ENCODE measurements around the gene GNG14.

Gene GNG14

DNA sequence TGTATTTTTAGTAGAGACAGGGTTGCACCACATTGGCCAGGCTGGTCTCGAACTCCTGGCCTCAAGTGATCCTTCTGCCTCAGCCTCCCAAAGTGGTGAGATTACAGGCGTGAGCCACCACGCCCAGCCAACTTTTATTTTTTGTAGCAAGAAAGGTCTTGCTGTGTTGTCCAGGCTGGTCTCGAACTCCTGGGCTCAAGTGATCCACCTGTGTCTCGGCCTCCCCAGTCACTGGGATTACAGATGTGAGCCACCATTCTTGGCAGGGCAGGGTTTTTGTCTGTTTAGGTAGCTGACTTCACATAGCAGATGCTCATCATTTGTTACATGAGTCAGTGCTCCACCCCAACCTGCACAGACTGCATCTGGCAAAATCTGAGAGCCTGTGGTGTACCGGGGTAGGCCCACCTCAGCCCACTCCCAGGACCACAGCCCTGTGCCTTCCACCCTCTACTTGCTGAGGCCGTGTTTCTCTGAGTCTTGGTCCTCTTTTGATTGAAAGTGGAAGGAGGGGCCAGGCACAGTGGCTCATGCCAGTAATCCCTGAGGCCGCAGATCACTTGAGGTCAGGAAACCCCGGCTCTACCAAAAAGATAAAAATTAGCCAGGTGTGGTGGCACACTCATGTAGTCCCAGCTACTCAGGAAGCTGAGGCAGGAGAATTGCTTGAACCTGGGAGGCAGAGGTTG lies 40.1 kb downstream of the GNG14 start:
- no peak for DNase-seq

DNA sequence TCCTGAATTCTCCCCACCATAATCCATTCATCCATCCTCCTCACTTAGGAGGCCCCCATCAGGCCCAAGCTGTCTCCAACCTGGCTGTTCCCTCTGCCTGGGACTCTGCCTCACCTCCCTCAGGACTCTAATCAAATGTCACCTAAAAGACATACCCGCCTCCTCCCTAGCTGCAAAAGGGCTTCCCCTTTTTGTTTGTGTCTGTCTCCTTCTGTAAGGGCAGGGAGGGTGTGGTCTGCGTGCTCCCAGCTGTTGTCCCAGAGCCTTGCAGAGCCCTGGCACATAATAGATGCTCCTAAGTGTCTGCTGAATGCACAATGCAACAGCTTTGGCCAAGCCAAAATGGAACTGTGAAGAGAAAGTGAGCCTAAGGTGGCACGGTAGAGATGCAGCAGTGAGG lies 42.3 kb downstream of the GNG14 start:
- no peak for DNase-seq

- DNase-seq, result no peak
These were observed 43.5 kb downstream of the GNG14 start for GRCh38 chr19:12731337-12731736.

DNA sequence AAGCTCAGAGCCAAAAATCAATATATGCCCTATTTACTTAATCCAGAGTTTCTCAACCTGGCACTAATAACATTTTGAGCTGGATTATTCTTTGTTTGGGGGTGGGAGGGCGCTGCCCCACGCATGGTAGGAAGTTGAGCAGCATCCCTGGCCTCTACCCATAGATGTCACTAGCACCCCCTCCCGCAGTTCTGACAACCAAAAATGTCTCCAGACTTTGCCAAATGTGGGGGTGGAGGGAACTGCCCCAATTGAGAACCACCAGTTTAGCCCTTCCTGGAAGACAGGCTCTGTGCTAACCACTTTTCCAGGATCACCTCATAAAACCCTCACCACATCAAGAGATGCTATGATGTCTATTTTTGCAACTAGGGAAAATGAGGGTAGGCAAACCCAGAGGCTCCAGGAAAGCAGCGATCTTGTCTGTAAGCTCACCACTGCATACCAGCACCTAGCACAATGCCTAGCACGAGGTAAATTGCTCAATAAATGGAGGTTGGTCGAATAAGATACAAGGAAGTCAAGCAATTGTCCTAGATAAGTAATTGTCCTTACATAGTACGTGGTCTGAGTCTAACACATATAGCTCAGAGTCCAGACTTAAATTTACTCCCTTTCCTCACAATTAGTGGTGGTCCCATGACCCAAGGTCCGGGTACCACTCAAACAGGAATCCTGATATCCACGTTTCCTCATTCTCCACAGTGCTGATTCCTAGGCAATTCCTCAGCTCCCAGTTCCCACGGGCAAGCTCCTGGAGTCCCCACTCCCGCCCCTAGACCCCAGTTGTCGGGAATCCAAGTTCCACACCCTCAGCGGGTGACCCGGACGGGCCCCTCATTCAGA lies 45.8 kb downstream of the GNG14 start:
- peak; percentile 59 for DNase-seq

GRCh38 chr19:12736995-12737834 lies 49.4 kb downstream of the GNG14 start, which contains the start of gene GET3:
Gene GET3 (plus strand): TSS chr19:12737497. CDS start chr19:12737506, 9 bp downstream.
- peak; percentile 92 for DNase-seq

DNA sequence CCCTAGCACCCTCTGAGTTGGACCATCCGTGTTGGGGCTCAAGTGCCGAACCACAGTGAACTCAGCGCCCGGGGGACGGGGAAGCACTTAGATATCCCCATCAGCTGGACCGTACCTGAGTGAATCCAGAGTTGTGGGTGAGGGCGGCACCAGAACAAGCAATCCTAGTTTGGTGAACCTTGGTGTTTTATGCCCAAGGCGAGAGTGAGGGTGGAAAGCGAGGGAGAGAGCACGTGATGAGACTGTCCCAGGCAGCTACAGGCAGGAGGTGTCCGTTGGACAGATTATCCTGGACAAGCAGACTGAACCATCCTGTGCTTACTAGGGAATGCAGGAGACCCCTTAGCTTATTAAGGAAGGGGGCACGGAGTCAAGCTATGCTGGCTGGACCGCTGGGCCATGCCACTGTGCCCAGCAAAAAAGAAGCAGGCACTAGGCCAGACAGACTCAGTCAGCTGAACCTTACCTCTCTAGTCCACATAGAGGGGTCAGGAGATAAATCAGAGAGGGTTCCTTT lies 50.1 kb downstream of the GNG14 start:
- no peak for DNase-seq
